ENCODE data around the gene TIMP2. TPM values are rescaled to one million over a fixed set of nuclear protein-coding genes. Genes with fewer than 3 reads are reported as not detected.

Gene TIMP2
- total and polyA plus RNA-seq, 2 experiments from 2014 or later: 20.9 to 63.3 TPM

DNA sequence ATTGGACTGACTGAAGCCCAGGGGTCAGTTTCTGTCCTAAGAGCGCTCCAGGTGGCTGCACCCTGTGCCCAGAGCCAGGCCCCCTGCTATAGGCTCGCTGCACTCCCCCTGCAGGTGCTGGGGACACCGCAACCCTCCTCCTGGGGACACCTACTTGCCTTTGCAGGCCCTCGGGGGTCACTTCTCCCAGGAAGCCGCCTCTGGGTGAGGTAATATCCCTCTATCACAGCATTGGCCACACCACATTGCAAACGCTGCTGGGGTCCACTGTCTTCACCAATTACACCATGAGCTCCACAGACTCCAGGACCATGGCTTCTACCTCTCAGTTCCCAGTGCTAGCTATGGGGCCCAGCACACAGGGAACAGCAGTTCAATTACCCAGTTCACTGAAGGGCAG is 99.5 kb downstream of the TIMP2 start:
- no peak for DNase-seq (ENCODE audit: low spot score)
- Histone ChIP-seq H3K9me2 (replicated peaks; ENCODE audit: insufficient read depth) (no peaks in the 10 kb centered on the region), H3K4me3 (no peak overlapping the region), H3K36me3 (replicated peaks; ENCODE audit: insufficient read depth, low read depth) (no peaks in the 10 kb centered on the region), H3K9me3 (ENCODE audit: low read depth) (no peaks in the 10 kb centered on the region), H2AFZ (no peak overlapping the region), H3K79me2 (peaks cover 18% of the 10 kb centered on the region), H3K4me1 (ENCODE audit: insufficient read depth) (no peaks in the 10 kb centered on the region), H3K4me2 (no peak overlapping the region), H3K27me3 (no peaks in the 10 kb centered on the region), H4K20me1 (ENCODE audit: insufficient read depth, poor library complexity, severe bottlenecking) (no peaks in the 10 kb centered on the region), H3K27ac (no peak overlapping the region)
- TF ChIP-seq, protein P1, sequence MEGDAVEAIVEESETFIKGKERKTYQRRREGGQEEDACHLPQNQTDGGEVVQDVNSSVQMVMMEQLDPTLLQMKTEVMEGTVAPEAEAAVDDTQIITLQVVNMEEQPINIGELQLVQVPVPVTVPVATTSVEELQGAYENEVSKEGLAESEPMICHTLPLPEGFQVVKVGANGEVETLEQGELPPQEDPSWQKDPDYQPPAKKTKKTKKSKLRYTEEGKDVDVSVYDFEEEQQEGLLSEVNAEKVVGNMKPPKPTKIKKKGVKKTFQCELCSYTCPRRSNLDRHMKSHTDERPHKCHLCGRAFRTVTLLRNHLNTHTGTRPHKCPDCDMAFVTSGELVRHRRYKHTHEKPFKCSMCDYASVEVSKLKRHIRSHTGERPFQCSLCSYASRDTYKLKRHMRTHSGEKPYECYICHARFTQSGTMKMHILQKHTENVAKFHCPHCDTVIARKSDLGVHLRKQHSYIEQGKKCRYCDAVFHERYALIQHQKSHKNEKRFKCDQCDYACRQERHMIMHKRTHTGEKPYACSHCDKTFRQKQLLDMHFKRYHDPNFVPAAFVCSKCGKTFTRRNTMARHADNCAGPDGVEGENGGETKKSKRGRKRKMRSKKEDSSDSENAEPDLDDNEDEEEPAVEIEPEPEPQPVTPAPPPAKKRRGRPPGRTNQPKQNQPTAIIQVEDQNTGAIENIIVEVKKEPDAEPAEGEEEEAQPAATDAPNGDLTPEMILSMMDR (IDR thresholded peaks at IDR 0.05; ENCODE audit: poor library complexity): no peak
- TF ChIP-seq EZH2 (IDR thresholded peaks at IDR 0.05; ENCODE audit: borderline replicate concordance) (no peak), EZH2phosphoT487 (IDR thresholded peaks at IDR 0.05; ENCODE audit: low read depth, severe bottlenecking, unreplicated experiment) (no peak)
- WGBS (ENCODE audit: low lambda C conversion rate, missing lambda C conversion rate): 98% methylated on average over 6 of the region's 6 CpGs

DNA sequence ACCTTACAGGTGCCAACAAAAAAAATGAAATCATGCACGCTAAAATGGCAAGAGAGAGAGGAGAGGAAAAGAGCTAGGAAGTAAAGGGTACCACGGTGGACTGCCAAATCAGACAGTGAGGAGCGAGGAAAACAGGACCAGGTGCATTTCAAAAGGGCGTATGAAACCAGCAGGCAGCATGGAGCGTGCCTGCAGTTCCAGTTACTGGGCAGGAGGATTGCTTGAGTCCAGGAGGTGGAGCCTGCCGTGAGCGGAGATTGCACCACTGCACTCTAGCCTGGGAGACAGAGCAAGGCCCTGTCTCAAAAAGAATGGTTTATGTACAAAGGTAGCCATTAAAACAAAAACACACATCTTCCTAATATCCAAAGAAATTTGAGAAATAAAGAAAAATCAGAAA is 100.9 kb downstream of the TIMP2 start:
- H2AFZ ChIP-seq: no peak overlapping the region
- H3K27ac ChIP-seq: no peak overlapping the region
- H3K4me3 ChIP-seq: no peak overlapping the region
- H3K9me2 ChIP-seq (replicated peaks; ENCODE audit: insufficient read depth): no peaks in the 10 kb centered on the region
- no peak overlapping the region for H3K4me2 ChIP-seq
- H3K4me1 ChIP-seq (ENCODE audit: insufficient read depth): no peaks in the 10 kb centered on the region
- WGBS (ENCODE audit: low lambda C conversion rate, missing lambda C conversion rate): 91% methylated on average over 7 of the region's 7 CpGs
- no peaks in the 10 kb centered on the region for H3K36me3 ChIP-seq (replicated peaks; ENCODE audit: insufficient read depth, low read depth)
- TF ChIP-seq EZH2 (IDR thresholded peaks at IDR 0.05; ENCODE audit: borderline replicate concordance): no peak
- TF ChIP-seq, protein P1 (IDR thresholded peaks at IDR 0.05; ENCODE audit: poor library complexity): no peak
- peaks cover 5% of the 10 kb centered on the region for H3K79me2 ChIP-seq
- no peaks in the 10 kb centered on the region for H4K20me1 ChIP-seq (ENCODE audit: insufficient read depth, poor library complexity, severe bottlenecking)
- DNase-seq (ENCODE audit: low spot score): no peak
- H3K27me3 ChIP-seq: no peaks in the 10 kb centered on the region
- no peaks in the 10 kb centered on the region for H3K9me3 ChIP-seq (ENCODE audit: low read depth)

DNA sequence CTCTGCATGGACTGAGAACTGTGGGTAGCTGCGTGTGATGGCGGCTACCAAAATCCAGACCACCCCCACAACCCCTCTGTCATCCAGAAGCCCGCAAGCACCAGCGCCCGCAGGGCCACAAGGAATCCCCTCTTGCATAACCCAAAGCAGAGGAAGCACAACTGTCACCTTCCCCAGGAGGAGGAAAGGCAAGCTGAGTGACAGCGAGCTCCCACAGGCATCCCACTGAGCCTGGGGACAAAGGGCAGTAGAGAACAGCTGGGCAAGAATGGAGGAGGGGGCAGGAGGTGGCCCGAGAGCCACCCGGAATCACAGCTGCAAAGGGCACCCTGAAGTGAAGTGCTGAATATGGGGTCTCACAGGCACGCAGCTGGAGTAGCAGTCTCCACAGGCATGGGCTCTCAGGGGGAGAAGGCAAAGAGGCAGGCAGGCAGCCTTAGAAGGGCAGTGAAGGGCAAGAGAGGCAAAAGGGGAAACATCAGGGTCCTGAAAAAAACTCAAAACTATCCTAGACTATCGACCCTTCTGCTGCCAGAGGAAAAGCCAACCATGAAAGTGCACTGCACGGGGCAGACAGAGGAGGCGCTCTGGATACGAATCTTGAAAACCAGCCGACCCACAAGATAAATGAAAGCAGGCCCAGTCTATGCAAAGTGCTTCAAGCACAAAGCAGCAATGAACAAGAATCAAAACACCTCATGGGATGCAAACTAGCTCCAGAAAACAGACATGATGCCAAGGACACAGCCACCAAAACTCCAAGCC is 101.7 kb downstream of the TIMP2 start:
- H2AFZ ChIP-seq: no peak overlapping the region
- H3K79me2 ChIP-seq: no peaks in the 10 kb centered on the region
- no peak overlapping the region for H3K4me3 ChIP-seq
- H3K36me3 ChIP-seq (replicated peaks; ENCODE audit: insufficient read depth, low read depth): no peaks in the 10 kb centered on the region
- H3K9me3 ChIP-seq (ENCODE audit: low read depth): no peaks in the 10 kb centered on the region
- 87% methylated on average over 14 of the region's 14 CpGs for WGBS (ENCODE audit: low lambda C conversion rate, missing lambda C conversion rate)
- H3K4me1 ChIP-seq (ENCODE audit: insufficient read depth): no peaks in the 10 kb centered on the region
- H3K27me3 ChIP-seq: no peaks in the 10 kb centered on the region
- no peak overlapping the region for H3K4me2 ChIP-seq
- H3K9me2 ChIP-seq (replicated peaks; ENCODE audit: insufficient read depth): no peaks in the 10 kb centered on the region
- H4K20me1 ChIP-seq (ENCODE audit: insufficient read depth, poor library complexity, severe bottlenecking): no peaks in the 10 kb centered on the region
- TF ChIP-seq EZH2phosphoT487 (IDR thresholded peaks at IDR 0.05; ENCODE audit: low read depth, severe bottlenecking, unreplicated experiment) (no peak), EZH2 (IDR thresholded peaks at IDR 0.05; ENCODE audit: borderline replicate concordance) (no peak)
- TF ChIP-seq, protein P1 (IDR thresholded peaks at IDR 0.05; ENCODE audit: poor library complexity): no peak
- H3K27ac ChIP-seq: no peak overlapping the region
- DNase-seq (ENCODE audit: low spot score): no peak
